NK-92 (cell line): ENCODE data around the gene UFD1.

Experiments
- DNase-seq: peaks from one replicate; lab custom pipeline; 2025; ENCODE audit not compliant: unreplicated experiment; lab: John Stamatoyannopoulos, UW

The UFD1 gene, protein sequence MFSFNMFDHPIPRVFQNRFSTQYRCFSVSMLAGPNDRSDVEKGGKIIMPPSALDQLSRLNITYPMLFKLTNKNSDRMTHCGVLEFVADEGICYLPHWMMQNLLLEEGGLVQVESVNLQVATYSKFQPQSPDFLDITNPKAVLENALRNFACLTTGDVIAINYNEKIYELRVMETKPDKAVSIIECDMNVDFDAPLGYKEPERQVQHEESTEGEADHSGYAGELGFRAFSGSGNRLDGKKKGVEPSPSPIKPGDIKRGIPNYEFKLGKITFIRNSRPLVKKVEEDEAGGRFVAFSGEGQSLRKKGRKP

DNA sequence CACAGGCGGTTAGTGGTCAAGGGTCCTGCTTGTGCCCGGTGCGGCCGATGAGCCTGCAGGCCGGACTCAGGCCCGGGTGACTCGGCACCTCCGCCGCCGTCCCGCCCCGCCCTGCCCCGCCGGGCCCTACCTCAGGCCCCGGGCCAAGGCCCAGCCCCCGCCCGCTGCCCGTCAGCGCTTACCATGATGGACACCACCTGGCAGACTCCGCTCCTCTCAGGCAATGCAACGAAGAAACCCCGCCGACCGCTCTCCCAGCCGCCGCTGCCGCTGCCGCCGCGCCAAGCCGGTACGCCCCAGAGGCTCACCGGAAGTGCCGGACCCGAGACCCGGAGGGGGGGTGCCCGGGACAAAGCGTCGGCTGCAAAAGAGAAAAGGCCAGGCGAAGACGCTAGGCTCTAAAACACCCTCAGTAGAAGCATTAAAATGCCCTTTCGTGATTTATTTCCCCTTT lies at the start of gene UFD1:
UFD1 (minus strand) TSS at position 293 of the 454 bp plus-strand sequence; CDS start at position 185, 108 bp downstream.
- DNase-seq: no peak

DNA sequence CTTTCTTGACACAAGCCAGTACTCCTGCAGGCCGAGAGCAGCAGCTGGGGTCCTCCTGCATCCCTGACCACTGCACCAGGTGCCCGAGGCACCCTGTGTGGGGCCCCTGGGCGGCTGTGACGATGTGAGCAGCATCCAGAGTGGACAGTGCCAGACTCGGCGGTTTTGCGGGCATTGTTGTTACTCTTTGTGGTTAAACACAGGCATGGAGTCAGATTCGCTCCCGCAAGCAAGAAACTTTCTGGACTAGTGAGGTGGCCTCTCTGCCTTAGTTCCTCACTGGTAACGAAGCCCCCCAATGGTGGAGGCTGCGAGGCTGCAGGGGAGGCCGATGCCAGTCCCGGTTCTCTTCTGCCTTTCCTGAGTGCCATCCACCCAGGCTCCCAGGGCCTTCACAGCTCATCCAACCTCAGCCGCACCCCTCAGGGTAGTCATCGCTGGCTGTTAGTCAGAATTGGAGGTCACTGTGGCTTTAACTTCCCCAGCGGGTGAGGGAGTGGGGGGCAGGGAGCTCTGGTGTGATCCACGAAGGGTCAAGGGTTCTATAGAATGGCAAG lies 48.9 kb upstream of the UFD1 start:
- DNase-seq: no peak

DNA sequence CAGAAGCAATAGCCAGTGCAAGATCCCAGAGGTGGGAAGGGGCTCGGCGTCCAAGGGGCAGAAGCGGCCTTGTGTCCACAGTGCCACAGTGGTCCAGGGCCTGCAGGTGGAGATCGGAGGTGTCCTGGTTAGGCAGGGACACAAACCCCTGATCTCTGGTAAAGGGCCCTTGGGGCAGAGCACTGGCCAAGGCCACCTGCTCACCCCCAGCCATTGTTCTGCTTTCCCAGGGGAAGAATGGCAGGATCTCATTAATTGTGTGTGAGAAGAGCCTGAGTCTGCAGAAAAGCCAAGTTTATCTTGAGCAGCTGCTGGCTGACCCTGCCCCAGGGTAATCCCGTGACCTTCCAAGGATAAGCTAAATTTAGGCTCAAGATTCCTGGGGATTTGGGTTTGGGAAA lies 48.3 kb upstream of the UFD1 start:
- no peak for DNase-seq

DNA sequence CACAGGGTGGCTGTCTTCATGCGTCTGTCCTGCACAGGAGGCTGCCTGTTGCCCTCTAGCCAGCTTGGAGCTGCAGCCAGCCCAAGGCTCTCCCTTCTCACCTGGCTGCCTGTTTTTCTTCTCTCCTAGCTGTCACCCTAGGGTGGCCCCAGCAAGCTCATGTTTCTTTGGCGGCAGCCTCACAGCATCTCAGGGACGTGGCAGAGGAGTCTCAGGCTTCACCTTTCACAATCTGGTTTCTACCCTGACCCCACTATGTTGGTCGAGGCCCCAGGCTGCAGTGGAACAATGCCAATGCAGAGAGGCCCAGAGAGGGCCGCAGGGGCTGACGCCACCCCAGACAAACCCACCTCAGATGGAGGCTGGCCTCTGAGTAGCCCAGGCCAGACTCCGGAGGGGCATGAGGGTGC lies 47.7 kb upstream of the UFD1 start:
- DNase-seq: no peak

DNA sequence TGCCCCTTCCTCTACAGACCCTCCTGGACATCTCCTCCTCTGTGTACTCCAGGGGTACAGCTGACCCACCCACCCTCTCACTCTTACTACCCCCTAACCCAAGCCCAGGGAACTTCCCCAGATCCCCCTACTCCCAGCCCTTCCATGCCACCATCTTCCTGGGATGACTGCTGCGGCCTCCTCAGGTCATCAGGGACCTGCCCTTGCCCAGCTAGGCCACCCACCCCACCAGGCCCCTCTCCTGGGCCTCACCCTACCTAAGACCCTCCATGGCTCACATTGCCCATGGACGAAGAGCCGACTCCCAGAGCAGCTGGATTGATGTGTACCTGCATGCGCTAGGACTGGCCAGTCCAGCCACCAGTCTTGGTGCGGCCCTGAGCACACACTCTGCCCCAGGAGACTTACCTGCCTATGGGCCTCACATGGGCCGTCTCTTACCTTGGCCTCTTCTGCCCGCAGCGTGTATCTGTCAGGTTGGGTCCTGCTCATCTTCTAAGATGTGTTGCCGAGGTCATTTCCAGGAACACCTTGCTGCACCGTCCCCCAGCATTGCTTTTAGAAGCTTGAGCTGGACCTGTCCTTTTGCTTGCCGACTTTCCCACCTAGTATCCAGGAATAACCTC lies 47.2 kb upstream of the UFD1 start:
- no peak for DNase-seq

DNA sequence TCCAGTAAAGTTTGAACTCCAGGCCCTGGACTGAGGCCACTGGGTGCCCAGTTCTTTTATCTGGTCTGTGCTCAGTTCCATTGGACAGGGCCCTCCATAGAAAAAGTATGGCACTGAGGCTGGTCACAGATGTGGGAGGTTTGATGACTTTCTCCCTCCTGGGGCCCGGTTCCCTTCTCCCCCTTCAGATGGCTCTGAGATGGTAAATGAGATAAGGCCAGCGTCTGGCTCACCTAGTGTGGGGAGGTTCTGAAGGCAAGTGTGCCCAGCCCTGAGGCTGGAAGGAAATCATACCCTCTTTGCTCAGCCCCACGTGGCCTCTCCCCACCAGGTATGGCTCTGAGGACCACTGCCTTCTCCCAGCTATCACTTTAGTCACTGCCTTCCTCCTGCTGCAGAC lies 46.7 kb upstream of the UFD1 start:
- DNase-seq: no peak

DNA sequence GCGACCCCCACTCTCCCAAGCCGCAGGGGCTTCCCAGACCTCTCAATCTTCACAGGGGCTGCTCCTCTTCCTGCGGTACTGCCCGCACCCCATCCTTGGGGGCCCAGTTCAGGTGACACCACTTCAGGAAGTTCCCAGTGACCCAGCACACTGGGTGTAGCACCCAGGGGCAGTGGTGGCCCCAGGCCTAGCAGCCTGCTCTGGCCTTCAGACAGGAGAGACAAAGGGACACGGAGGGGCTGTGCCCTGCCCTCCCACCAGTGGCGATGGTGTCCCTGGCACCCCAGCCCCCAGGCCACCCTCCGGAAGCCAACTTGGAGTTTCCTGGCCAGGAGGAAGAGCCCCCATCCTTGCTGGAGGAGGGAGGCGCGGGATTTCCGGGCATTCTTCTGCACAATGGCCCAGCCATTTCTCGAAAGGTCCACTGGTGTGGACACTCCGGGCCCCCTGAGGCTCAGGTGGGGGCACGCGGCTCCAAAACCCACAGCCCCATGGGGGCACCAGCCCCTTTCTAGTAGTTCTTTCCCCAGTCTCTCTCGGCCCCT lies 46.2 kb upstream of the UFD1 start:
- DNase-seq: no peak

DNA sequence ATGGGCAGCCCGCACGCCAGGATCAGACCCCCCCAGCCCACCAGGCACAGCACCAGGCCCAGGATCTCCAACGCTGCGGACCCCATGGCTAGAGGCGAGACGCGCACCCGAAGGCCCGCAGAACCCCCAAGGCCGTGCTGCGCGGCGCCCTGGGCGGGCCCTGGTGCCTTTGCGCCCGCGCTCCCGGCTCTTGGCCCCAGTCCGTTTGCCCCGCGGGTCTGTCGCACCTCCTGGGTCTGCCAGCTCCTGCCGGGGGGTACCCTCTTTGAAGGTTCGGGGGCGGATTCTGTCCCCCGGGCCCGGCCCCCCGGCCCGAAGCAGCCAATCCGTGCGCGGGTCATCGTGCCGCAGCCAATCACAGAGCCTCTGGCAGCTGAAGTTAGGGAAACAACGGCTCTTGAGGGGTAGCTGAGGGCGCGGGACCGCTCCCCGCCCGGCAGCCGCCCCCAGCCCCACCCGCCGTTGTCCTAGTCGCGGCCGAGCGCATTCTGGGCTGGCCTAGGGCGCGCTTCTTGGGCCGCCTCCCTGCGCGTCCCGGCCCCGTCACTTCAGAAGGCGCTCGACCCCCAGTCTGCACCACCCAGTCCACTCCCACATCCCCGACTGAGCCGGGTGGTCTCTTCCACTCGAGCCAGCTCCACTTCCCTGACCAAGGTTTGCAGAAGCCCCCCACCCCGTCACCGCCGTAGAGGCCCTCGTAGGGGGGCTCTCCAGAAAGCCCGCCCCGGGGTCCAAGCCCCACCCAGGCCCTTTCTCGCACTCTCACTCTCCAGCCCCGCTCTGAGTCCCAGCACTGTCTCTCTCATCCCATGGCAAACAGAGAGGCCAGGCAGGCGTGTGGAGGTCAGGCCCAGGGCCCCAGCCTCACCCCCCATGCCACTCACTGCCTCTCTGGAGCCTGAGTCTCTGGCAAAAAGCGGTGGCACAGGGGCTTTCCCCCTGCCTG lies 45.5 kb upstream of the UFD1 start, which contains the start of gene CLDN5:
CLDN5 (minus strand) TSS at position 241 of the 946 bp plus-strand sequence; CDS start at position 86, 155 bp downstream.
- no peak for DNase-seq

DNA sequence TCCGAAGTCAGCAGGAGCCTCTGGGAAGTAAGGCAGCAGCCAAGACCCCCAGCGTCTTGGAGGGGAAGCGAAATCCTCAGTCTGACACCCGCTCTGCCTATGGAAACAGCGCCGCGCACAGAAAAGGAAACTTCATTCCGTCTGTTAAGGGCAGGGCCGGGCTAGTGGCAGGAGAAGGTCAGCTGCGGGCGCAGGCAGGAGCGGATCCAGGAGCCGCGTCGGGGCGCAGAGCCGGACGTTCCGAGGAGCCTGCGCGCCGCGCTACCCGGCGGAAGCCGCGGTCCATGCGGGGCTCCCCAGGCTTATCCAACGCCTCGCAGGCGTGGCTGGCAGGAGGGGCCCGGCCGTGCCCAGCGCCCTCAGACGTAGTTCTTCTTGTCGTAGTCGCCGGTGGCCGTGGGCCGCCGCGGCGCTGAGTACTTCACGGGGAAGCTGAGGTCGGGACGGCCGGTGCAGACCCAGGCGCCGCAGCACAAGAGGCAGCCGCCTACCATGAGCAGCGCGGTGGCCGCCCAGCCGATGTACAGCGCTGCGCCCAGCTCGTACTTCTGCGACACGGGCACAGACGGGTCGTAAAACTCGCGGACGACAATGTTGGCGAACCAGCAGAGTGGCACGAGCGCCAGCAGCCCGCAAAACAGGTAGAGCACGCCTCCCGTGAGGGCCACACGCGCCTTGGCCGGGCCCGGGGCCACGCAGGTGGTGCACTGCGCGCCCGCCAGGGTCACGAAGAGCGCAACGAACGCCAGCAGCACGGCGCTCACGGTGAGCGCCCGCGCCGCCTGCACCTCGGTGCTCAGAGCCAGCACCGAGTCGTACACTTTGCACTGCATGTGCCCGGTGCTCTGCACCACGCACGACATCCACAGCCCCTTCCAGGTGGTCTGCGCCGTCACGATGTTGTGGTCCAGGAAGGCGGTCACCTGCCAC lies 44.5 kb upstream of the UFD1 start:
- DNase-seq: no peak

DNA sequence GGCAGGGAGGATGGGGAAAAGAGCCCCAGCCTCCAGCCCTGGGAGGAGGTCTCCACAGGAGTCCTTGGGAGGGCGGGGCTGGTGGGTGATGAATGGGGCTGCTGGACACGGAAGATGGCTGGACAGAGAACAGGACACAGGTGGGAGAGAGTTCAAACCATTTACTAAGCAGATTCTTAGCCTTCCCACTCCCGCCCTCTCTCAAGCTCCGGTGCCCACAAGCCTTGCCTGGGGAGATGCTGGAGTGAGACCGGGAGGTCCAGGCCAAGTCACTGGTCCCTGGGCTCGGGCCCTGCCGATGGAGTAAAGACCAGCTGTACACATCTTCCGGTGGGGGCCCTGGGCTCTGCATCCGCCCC lies 43.9 kb upstream of the UFD1 start:
- DNase-seq: no peak

DNA sequence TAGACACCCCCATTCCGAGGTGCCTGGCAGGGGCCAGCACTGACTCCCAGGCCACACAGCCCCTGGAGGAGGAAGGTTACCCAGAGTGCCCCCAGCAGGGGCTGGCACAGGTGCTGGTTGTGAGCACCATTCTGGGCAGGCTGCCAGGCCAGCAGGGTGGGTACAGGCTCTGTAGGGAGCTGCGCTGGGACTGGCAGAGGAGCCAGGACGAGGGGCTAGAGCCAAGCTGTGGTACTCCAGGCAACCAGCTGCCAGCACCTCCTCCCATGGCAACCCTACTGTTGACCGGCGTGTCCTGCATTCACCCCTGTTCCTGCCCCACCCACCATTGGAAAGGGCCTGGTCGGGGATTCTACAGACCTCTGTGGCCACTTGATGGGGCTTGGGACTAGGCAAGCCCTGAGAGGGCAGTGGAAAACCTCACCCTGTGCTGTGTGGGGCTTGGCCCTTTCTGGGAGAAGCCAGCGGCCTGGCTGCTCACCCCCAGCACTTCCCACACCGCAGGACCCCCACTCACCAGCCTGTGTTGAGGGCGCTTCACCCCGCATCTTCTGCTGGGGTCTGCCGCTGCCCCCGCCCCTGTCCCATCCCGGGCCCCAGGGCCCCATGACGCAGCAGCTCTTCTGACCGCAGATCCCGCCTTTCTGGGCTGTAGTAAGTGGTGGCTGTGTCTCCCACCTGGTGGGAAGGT lies 43.3 kb upstream of the UFD1 start:
- DNase-seq: no peak

DNA sequence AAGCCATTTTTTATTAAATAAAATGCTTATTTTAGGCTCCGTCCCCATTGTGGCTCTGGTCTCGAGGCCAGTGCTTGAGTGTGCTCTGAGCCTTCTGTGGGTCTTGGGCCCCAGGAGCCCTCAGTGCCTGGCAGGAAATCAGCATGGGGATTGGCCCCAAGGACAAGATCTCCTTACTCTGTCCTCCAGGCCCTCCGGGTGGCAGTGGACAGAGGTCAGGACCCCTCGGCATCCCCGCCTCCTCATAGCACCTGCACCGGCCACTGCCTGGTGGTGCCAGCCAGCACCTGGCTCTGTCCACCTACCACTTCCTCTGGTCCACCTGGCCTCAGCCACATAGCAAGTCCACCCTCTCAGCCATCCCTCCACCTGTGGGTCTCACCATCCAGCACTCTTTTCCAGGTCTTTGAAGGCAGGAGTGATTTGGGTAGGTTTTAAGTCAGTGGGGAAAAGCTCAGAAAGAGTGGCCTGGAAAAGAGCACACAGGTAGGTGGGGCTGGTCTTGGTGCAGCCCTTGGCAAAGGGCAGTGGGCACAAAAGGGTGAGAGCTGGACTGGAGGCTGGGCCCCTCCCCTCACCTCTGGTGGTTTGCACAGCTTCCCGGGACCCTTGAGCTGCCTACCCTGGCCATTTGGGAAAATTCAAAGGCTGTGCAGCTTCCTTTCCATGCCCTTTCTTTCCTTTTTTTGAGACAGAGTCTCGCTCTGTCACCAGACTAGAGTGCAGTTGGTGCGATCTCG lies 41.7 kb upstream of the UFD1 start:
- no peak for DNase-seq

DNA sequence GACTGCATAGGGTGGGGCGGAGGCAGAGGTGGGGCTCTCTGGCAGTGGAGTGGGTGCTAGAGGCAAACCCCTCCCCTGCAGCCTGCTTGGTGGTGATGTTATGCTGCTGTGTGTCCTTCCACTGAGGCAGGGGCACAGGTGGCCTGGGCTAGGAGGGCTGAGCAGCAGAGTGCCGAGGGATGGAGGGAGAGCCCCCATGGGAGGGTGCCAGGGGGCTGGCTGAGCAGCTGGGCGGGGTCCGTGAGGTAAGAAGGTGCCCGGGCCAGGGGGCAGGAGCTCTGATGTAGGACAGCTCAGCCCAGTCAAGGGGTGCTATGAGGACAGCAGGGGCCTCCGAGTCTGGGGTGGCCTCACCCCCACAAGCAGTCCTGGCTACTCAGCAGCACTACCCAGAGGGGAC lies 41.0 kb upstream of the UFD1 start:
- DNase-seq: no peak

DNA sequence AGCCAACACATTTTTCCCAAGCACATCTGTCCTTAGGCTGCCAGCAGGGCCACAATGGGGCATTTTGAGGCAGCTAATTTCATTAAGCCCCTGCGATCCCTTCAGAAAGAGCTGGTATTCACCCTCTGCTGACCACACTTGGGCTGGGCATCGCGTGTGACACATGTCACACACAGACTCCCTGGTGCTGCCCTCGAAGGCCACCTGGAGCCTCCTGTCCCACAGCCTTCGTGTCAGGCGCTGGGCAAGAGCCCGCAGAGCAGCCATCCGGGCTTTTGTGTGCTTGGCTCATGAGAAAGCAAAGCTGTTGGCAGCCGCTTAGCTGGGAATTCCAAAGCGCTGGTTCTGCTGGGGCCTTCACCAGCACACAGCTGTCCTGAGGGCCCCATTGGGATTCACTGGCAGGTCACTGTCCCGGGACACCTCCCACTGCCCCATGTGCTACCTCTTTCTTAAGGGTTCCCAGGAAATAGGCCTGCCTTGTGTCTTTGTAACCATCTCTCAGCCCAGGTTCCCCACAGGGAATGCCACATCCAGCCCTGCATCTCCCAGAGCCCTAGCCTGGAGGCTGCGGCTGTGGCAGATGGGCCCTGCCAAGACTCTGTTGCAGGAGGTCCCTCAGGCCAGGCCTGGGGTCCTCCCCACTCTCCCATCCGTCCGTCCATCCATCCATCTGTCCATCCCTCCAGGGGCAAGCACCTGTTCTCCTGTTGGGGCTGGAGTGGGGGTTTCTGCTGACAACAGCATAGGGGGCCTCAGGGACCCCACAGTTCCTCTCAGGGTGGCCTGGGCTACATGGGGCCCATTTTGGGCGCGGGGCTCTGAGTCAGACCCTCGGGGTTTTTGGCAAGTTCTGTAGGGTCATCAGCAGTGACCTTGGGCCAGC lies 40.3 kb upstream of the UFD1 start:
- DNase-seq: no peak

DNA sequence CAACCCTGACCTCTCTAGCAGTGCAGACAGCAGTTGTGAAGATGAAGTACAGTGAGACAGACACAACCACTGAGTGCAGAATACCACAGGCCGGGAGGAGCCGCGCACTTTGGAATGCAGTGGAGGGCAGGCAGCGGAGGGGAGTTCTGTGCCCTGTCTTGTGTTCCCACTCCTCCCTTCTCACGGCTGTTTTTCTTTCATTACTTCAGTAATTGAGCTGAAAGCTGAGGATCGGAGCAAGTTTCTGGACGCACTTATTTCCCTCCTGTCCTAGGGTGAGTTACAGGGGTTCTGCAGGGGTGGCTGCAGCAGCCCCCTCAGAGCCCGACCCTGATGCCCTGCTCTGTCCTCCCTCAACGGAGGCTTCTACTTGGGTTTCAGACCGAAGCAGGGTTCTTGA lies 39.6 kb upstream of the UFD1 start:
- no peak for DNase-seq

DNA sequence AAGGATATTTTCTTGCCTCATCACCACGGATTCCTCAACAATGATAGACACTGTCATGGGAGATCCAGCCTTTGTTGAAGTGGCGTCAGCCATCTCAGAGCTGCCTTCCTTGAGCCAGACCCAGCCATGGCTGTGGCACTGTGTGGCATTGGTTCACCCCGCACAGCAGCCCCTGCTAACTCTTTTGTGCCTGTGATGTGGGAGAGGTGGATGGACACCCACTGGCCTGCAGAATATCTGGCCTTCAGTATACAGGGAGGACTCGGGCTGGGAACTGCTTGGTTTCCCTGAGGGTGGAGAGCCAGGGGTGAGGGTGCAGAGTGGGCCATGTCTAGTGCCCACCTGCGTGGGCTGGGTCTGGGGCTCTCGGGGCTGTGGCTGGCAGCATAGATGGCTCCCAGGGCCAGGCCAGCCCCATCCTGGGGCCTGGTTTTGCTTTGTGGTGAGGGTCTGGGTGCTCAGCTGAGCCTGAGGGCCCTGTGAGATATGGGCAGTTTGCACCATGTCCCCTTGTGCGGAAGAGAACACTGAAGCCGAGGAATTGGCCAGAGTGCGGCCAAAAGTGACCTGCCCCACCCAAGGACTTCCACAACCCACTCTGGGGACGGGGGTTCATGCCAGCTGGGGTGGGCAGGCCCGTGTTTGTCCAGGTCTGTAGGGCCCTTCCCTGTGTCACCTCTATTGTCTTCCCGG lies 39.1 kb upstream of the UFD1 start:
- DNase-seq: no peak

DNA sequence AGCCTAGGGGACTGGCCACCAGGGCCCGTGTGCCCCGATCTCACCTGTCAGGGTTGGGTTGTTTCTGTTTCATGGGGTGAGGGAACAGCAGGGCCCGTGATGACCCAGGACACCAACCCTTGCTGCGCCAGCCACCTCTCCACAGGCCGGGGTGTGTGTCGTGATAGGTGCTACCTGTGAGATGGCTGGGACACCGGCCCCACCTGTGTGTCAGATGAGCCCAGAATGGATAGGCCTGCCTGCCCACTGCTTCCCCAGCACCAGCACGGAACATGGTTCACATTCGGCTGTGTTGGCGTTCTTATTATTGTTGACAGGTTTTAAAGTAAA lies 38.1 kb upstream of the UFD1 start:
- DNase-seq: no peak
